Keratinocyte (primary cell): ENCODE measurements around the gene CAMKK2. TPM values are rescaled to one million over a fixed set of nuclear protein-coding genes. Genes with fewer than 3 reads are reported as not detected.

Experiments used
- DNase-seq: peaks from one replicate; pipeline ENCODE4 v3.0.0-alpha.2; 2011; ENCODE audit warnings: low read depth, missing footprints, low spot score
- FAIRE-seq: peaks from 2 replicates; lab custom pipeline; 2011; peaks lifted over from hg19 to GRCh38; lab: Jason Lieb, UNC
- H2AFZ ChIP-seq: 2 replicates; pipeline ENCODE4 v1.6.0; 2012; ENCODE audit warnings: low read length, control low read depth, inconsistent platforms; ENCODE audit not compliant: control insufficient read depth
- H3K27ac ChIP-seq: 2 replicates; pipeline ENCODE4 v1.5.1; 2011; ENCODE audit warnings: low read length; ENCODE audit not compliant: control insufficient read depth, insufficient read depth
- H3K27me3 ChIP-seq: 3 replicates; pipeline ENCODE4 v1.6.0; 2011; ENCODE audit warnings: low read length; ENCODE audit not compliant: control insufficient read depth, insufficient read depth; ENCODE audit errors: extremely low read depth
- H3K36me3 ChIP-seq, 2 experiments: 2 replicates in 1 of 2; 3 replicates in 1 of 2; pipeline ENCODE4 v1.5.1; 2011; ENCODE audit warnings: low read length in 2 of 2, mild to moderate bottlenecking in 1 of 2; ENCODE audit not compliant: control insufficient read depth in 2 of 2, insufficient read depth in 2 of 2; ENCODE audit errors: extremely low read depth in 1 of 2
- H3K4me1 ChIP-seq: 3 replicates; pipeline ENCODE4 v1.5.1; 2011; ENCODE audit warnings: low read length; ENCODE audit not compliant: control insufficient read depth, insufficient read depth; ENCODE audit errors: extremely low read depth
- H3K4me2 ChIP-seq: 3 replicates; pipeline ENCODE4 v1.6.0; 2011; ENCODE audit warnings: low read depth, low read length; ENCODE audit not compliant: control insufficient read depth, insufficient read depth; ENCODE audit errors: extremely low read depth
- H3K4me3 ChIP-seq, 3 experiments: fragments of 200-600 bp in 1 of 3; sonication (generic) in 1 of 3; 2 replicates in 2 of 3; 3 replicates in 1 of 3; pipeline ENCODE4 v1.5.1; 2011 to 2016; ENCODE audit warnings: low read length in 3 of 3, mild to moderate bottlenecking in 3 of 3, control low read depth in 2 of 3, inconsistent platforms in 1 of 3, low read depth in 1 of 3, mixed read lengths in 1 of 3, mixed run types in 1 of 3, moderate library complexity in 1 of 3; ENCODE audit not compliant: control insufficient read depth in 2 of 3, insufficient read depth in 2 of 3; ENCODE audit errors: extremely low read depth in 1 of 3
- H3K79me2 ChIP-seq: 2 replicates; pipeline ENCODE4 v1.6.0; 2012; ENCODE audit warnings: low read length; ENCODE audit not compliant: control insufficient read depth, insufficient read depth
- H3K9ac ChIP-seq: 3 replicates; pipeline ENCODE4 v1.6.0; 2011; ENCODE audit warnings: low read length; ENCODE audit not compliant: control insufficient read depth, insufficient read depth; ENCODE audit errors: extremely low read depth
- H3K9me1 ChIP-seq: 3 replicates; pipeline ENCODE4 v1.6.0; 2011; ENCODE audit warnings: low read length; ENCODE audit not compliant: control insufficient read depth, insufficient read depth; ENCODE audit errors: extremely low read depth
- H3K9me3 ChIP-seq: 2 replicates; pipeline ENCODE4 v1.5.1; 2012; ENCODE audit warnings: low read depth, low read length; ENCODE audit not compliant: control insufficient read depth
- H4K20me1 ChIP-seq: 3 replicates; pipeline ENCODE4 v1.6.0; 2011; ENCODE audit warnings: low read length; ENCODE audit not compliant: control insufficient read depth, insufficient read depth; ENCODE audit errors: extremely low read depth
- EZH2 ChIP-seq: IDR thresholded peaks from one replicate; pipeline ENCODE4 v1.6.1; 2012; ENCODE audit warnings: inconsistent platforms, mild to moderate bottlenecking, low read length, moderate library complexity
- dilution Hi-C: fragments of 300-500 bp; cut with MboI; formaldehyde crosslinking; loops from one replicate; pipeline ENCODE4 v1.7.0; 2020; ENCODE audit warnings: low sequenced_read_pairs; ENCODE audit not compliant: extremely low pct_ligation_motif_present
- polyA plus RNA-seq, 5 experiments: library from polyadenylated mRNA; depleted of rRNA in 3 of 5; stranded (reverse) in 3 of 5; stranded (forward) in 1 of 5; unstranded in 1 of 5; fragments of >200 nt; gene quantifications; 1 replicate in 1 of 5; 2 replicates in 3 of 5; 3 replicates in 1 of 5; pipeline versions ENCODE4 v1.2.1 to v1.2.3, GENCODE V29; 2011 to 2012; ENCODE audit warnings: missing spikeins in 2 of 5, low read depth in 1 of 5, low replicate concordance in 1 of 5
- TF ChIP-seq, protein P1 (sequence below), 3 experiments: IDR thresholded peaks in 1 of 3; conservative IDR thresholded peaks in 1 of 3; optimal IDR thresholded peaks in 1 of 3; 2 replicates in 2 of 3; 3 replicates in 1 of 3; pipeline versions ENCODE3 to v1.5.1; 2011; ENCODE audit warnings: low read length in 3 of 3, mild to moderate bottlenecking in 3 of 3, moderate library complexity in 2 of 3, control low read depth in 1 of 3, inconsistent platforms in 1 of 3; ENCODE audit not compliant: insufficient read depth in 2 of 3; ENCODE audit errors: extremely low read depth in 1 of 3

The CAMKK2 gene
- polyA plus RNA-seq, 1 donor (not counting 4 experiments of a cell fraction or from before 2014, with no cell fraction given), result 18.6 TPM

GRCh38 chr12:121264135-121264534, 32.4 kb downstream of the CAMKK2 start:
- peaks cover 4 to 29% of the 10 kb centered on the region in 2 experiments for H3K36me3 ChIP-seq
- no peak overlapping the region for H3K9ac ChIP-seq
- no peaks in the 10 kb centered on the region for H3K79me2 ChIP-seq
- dilution Hi-C loops, result no loop called here
- DNase-seq, result no peak
- no peaks in the 10 kb centered on the region for H3K9me1 ChIP-seq
- H3K27me3 ChIP-seq, result no peaks in the 10 kb centered on the region
- no peaks in the 10 kb centered on the region for H3K9me3 ChIP-seq
- H4K20me1 ChIP-seq, result no peaks in the 10 kb centered on the region
- H3K4me2 ChIP-seq, result no peak overlapping the region
- no peak for TF ChIP-seq EZH2
- TF ChIP-seq, protein P1, sequence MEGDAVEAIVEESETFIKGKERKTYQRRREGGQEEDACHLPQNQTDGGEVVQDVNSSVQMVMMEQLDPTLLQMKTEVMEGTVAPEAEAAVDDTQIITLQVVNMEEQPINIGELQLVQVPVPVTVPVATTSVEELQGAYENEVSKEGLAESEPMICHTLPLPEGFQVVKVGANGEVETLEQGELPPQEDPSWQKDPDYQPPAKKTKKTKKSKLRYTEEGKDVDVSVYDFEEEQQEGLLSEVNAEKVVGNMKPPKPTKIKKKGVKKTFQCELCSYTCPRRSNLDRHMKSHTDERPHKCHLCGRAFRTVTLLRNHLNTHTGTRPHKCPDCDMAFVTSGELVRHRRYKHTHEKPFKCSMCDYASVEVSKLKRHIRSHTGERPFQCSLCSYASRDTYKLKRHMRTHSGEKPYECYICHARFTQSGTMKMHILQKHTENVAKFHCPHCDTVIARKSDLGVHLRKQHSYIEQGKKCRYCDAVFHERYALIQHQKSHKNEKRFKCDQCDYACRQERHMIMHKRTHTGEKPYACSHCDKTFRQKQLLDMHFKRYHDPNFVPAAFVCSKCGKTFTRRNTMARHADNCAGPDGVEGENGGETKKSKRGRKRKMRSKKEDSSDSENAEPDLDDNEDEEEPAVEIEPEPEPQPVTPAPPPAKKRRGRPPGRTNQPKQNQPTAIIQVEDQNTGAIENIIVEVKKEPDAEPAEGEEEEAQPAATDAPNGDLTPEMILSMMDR (optimal IDR thresholded peaks at IDR 0.05 in 1 of 3, IDR thresholded peaks at IDR 0.05 in 1 of 3, conservative IDR thresholded peaks at IDR 0.05 in 1 of 3; ENCODE audit: extremely low read depth in 1 of 3, insufficient read depth in 2 of 3, low read length in 3 of 3), result no peak
- H3K27ac ChIP-seq, result no peak overlapping the region
- H3K4me3 ChIP-seq, result no peak overlapping the region
- H3K4me1 ChIP-seq, result no peaks in the 10 kb centered on the region
- FAIRE-seq, result no peak
- H2AFZ ChIP-seq, result no peak overlapping the region

DNA sequence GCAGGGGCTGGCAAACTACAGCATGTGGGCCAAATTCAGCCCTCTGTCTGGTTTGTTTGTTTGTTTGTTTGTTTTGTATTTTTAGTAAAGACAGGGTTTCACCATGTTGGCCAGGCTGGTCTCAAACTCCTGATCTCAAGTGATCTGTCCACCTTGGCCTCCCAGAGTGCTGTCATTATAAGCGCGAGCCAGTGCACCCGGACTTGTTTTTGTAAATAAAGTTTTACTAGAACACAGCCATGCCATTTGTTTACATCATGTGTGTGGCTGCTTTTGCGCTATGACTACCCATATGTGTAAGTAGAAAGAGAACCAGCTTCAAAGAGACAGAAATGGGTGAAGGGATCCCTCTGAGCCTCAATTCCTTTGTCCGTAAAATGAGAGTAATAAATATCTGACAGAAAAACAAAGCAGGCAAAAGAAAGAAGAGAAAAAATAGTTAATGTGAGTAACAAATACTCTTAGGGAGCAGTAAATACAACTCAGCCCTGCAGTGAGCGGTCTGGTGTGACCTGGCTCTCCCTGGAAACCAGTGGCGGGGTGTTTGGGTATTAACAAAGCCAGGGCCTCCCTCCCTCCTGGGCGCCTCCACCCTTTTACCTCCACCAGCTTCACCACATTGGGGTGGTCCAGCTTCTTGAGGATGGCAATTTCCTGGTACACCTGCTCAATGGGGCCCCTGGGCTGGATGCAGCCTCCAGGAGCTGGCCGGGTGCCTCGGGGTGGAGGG, 33.1 kb downstream of the CAMKK2 start:
- Histone ChIP-seq H3K36me3 (peaks cover 2 to 26% of the 10 kb centered on the region in 2 experiments), H3K9me3 (no peaks in the 10 kb centered on the region), H3K9ac (no peak overlapping the region), H3K9me1 (no peaks in the 10 kb centered on the region), H3K27ac (no peak overlapping the region), H2AFZ (no peak overlapping the region), H3K4me3 (no peak overlapping the region), H4K20me1 (no peaks in the 10 kb centered on the region), H3K4me1 (no peaks in the 10 kb centered on the region), H3K27me3 (no peaks in the 10 kb centered on the region), H3K4me2 (no peak overlapping the region), H3K79me2 (no peaks in the 10 kb centered on the region)
- FAIRE-seq (no peak), DNase-seq (no peak)
- TF ChIP-seq, protein P1 (optimal IDR thresholded peaks at IDR 0.05 in 1 of 3, IDR thresholded peaks at IDR 0.05 in 1 of 3, conservative IDR thresholded peaks at IDR 0.05 in 1 of 3; ENCODE audit: extremely low read depth in 1 of 3, insufficient read depth in 2 of 3, low read length in 3 of 3), result no peak
- TF ChIP-seq EZH2, result no peak
- dilution Hi-C loops, result no loop called here
